ENCODE results near the gene PACS1. TPM values are rescaled to one million over a fixed set of nuclear protein-coding genes. Genes with fewer than 3 reads are reported as not detected.
"Not testable (repeated sequence)": the region's sequence is repeated elsewhere in the genome, so short reads cannot be mapped to it uniquely, and the experiment has no call there.

The PACS1 gene
- total and polyA plus RNA-seq, 9 donors: 22.4 to 92.9 (median 73.9) TPM

GRCh38 chr11:66274219-66274618, 204.1 kb downstream of the PACS1 start:
- TF ChIP-seq POLR2A (IDR thresholded peaks at IDR 0.05) (no peak), CTCF (IDR thresholded peaks at IDR 0.05) (no peak), EP300 (IDR thresholded peaks at IDR 0.05) (no peak)
- Histone ChIP-seq H3K9me3 (no peaks in the 10 kb centered on the region), H3K27ac (no peak overlapping the region), H3K4me3 (no peak overlapping the region), H3K27me3 (no peaks in the 10 kb centered on the region), H3K4me1 (ENCODE audit: insufficient read depth) (no peaks in the 10 kb centered on the region), H3K36me3 (no peaks in the 10 kb centered on the region)
- intact Hi-C loops (cut with DNase I): no loop called here
- 56 to 67% (median 59%) methylated on average over 1 of the region's 1 CpG for WGBS, 3 donors
- no peak for DNase-seq

- Histone ChIP-seq H3K4me1 (ENCODE audit: insufficient read depth) (no peaks in the 10 kb centered on the region), H3K27me3 (no peaks in the 10 kb centered on the region), H3K27ac (no peak overlapping the region), H3K9me3 (no peaks in the 10 kb centered on the region), H3K36me3 (no peaks in the 10 kb centered on the region), H3K4me3 (no peak overlapping the region)
- TF ChIP-seq POLR2A (IDR thresholded peaks at IDR 0.05): no peak
- no peak for TF ChIP-seq EP300 (IDR thresholded peaks at IDR 0.05)
- TF ChIP-seq CTCF (IDR thresholded peaks at IDR 0.05): no peak
- 86 to 91% (median 90%) methylated on average over 8 of the region's 8 CpGs for WGBS, 3 donors
- intact Hi-C loops (cut with DNase I): no loop called here
- DNase-seq: no peak
Observed at GRCh38 chr11:66275396-66275795, 205.3 kb downstream of the PACS1 start.

GRCh38 chr11:66275984-66276612, 206.0 kb downstream of the PACS1 start:
- no peak overlapping the region for H3K27ac ChIP-seq
- TF ChIP-seq CTCF (IDR thresholded peaks at IDR 0.05) (no peak), POLR2A (IDR thresholded peaks at IDR 0.05) (no peak), EP300 (IDR thresholded peaks at IDR 0.05) (no peak)
- no peaks in the 10 kb centered on the region for H3K4me1 ChIP-seq (ENCODE audit: insufficient read depth)
- 73 to 76% (median 74%) methylated on average over 14 of the region's 14 CpGs for WGBS, 3 donors
- H3K36me3 ChIP-seq: no peaks in the 10 kb centered on the region
- H3K27me3 ChIP-seq: no peaks in the 10 kb centered on the region
- no peak for DNase-seq
- H3K9me3 ChIP-seq: no peaks in the 10 kb centered on the region
- no peak overlapping the region for H3K4me3 ChIP-seq
- intact Hi-C loops (cut with DNase I): no loop called here

- DNase-seq; H3K4me1 ChIP-seq (ENCODE audit: insufficient read depth); H3K27me3 ChIP-seq; intact Hi-C loops (cut with DNase I); H3K27ac ChIP-seq; H3K9me3 ChIP-seq; H3K36me3 ChIP-seq; H3K4me3 ChIP-seq: not testable (repeated sequence)
- WGBS, 3 donors: 62 to 69% (median 69%) methylated on average over 13 of the region's 13 CpGs
Observed at GRCh38 chr11:66276619-66277018, 206.5 kb downstream of the PACS1 start.

GRCh38 chr11:66277064-66277463, 207.0 kb downstream of the PACS1 start:
- DNase-seq: peak in 1 of 5 donors; percentile 29
- H3K4me3 ChIP-seq; H3K27ac ChIP-seq; H3K4me1 ChIP-seq (ENCODE audit: insufficient read depth); H3K27me3 ChIP-seq; H3K9me3 ChIP-seq; H3K36me3 ChIP-seq; intact Hi-C loops (cut with DNase I): not testable (repeated sequence)
- WGBS, 3 donors: 66 to 76% (median 73%) methylated on average over 4 of the region's 4 CpGs

All from ovary (tissue), 9 donors.